CD4-positive, CD25-positive, alpha-beta regulatory T cell (primary cell): ENCODE measurements around the gene PSKH1. TPM values are rescaled to one million over a fixed set of nuclear protein-coding genes. Genes with fewer than 3 reads are reported as not detected.

Experiments used
- ATAC-seq, 2 donors: fragments of 150-1000 bp; cut with Tn5 transposase; one replicate each; pipeline ENCODE4 v1.10.0; 2021; ENCODE audit warnings: low read depth in 2 of 2, moderate number of reproducible peaks in 2 of 2, moderate library complexity in 1 of 2
- DNase-seq, 3 donors: peaks; one replicate each; pipeline versions ENCODE4 v3.0.0 to v3.0.0-alpha.2; 2012 to 2022; ENCODE audit warnings: mixed read lengths in 1 of 3
- H3K27ac ChIP-seq: one replicate; pipeline ENCODE4 v1.7.0; 2013; ENCODE audit warnings: mild to moderate bottlenecking, low read length; ENCODE audit not compliant: insufficient read depth, poor library complexity, severe bottlenecking
- H3K27me3 ChIP-seq: one replicate; pipeline ENCODE4 v1.7.0; 2013; ENCODE audit warnings: low read length; ENCODE audit not compliant: control insufficient read depth, insufficient read depth
- H3K36me3 ChIP-seq: one replicate; pipeline ENCODE4 v1.7.0; 2013; ENCODE audit warnings: mild to moderate bottlenecking, low read length, moderate library complexity; ENCODE audit not compliant: control insufficient read depth, insufficient read depth
- H3K4me1 ChIP-seq: 2 replicates; pipeline ENCODE4 v1.7.0; 2013; ENCODE audit warnings: mild to moderate bottlenecking, low read length; ENCODE audit not compliant: insufficient read depth, control insufficient read depth, poor library complexity, severe bottlenecking
- H3K4me3 ChIP-seq: one replicate; pipeline ENCODE4 v1.7.0; 2013; ENCODE audit warnings: low read depth, mild to moderate bottlenecking, low read length, moderate library complexity
- H3K9me3 ChIP-seq, 2 experiments: 1 replicate in 1 of 2; 2 replicates in 1 of 2; pipeline ENCODE4 v1.7.0; 2013; ENCODE audit warnings: low read length in 2 of 2, mild to moderate bottlenecking in 1 of 2, moderate library complexity in 1 of 2; ENCODE audit not compliant: control insufficient read depth in 2 of 2
- H3K27ac Mint-ChIP-seq, 3 donors: one replicate each; pipeline ENCODE4 v1.8.0; 2020 to 2022; ENCODE audit warnings: mild to moderate bottlenecking in 3 of 3, mixed read lengths in 3 of 3, moderate library complexity in 2 of 3
- H3K27me3 Mint-ChIP-seq: one replicate; pipeline ENCODE4 v1.8.0; 2022; ENCODE audit warnings: mild to moderate bottlenecking, mixed read lengths
- H3K36me3 Mint-ChIP-seq: one replicate; pipeline ENCODE4 v1.8.0; 2020; ENCODE audit warnings: mixed read lengths
- H3K4me1 Mint-ChIP-seq, 4 donors: one replicate each; pipeline ENCODE4 v1.8.0; 2020 to 2022; ENCODE audit warnings: mixed read lengths in 4 of 4, mild to moderate bottlenecking in 1 of 4
- H3K4me3 Mint-ChIP-seq, 4 donors: one replicate each; pipeline ENCODE4 v1.8.0; 2020 to 2022; ENCODE audit warnings: mild to moderate bottlenecking in 4 of 4, mixed read lengths in 4 of 4, moderate library complexity in 3 of 4
- H3K9me3 Mint-ChIP-seq, 7 donors: one replicate each; pipeline ENCODE4 v1.8.0; 2020 to 2022; ENCODE audit warnings: mixed read lengths in 7 of 7, mild to moderate bottlenecking in 3 of 7, moderate library complexity in 2 of 7
- polyA plus RNA-seq, 4 donors: library from polyadenylated mRNA; unstranded; fragments of 300-500 nt; fragmentation: Illumina TruSeq; gene quantifications; one replicate each; pipeline ENCODE4 v1.2.3, GENCODE V29; 2021
- total RNA-seq: library from RNA; stranded (reverse); gene quantifications from one replicate; pipeline ENCODE4 v1.2.3, GENCODE V29; 2022

Gene PSKH1
- total and polyA plus RNA-seq, 5 donors from 2014 or later = 14.3 to 25.3 (median 22.8) TPM

DNA sequence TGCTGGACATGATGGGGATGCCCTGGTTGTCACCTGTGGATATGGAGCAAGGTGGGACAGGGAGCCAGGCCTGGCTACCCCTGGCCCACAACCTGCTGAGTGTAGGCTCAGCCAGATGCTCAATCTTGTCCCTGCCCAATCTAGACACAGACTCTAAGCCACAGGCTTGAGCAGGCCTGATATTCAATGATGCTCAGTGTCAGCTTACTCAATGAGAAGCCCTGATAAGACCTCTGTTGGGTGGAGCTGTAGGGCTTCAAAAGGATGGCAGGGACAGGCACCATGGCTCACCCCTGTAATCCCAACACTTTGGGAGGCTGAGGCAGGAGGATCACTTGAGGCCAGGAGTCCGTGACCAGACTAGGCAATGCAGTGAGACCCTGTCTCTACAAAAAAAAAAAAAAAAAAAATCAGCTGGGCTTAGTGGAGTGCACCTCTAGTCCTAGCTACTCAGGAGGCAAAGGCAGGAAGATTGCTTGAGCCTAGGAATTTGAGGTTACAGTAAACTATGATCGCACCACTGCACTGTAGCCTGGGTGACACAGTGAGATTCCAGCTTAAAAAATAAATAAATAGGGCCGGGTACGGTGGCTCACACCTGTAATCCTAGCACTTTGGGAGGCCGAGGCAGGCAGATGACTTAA is 47.5 kb downstream of the PSKH1 start:
- no peaks in the 10 kb centered on the region for H3K9me3 ChIP-seq
- Mint-ChIP-seq H3K4me1 (peaks cover 0 to 42% (median 18%) of the 10 kb centered on the region in 4 donors), H3K9me3 (no peaks in the 10 kb centered on the region), H3K36me3 (peaks cover 6% of the 10 kb centered on the region), H3K27ac (peak overlapping the region; percentile 69 to 95 (median 93)), H3K27me3 (no peaks in the 10 kb centered on the region), H3K4me3 (peak overlapping the region; percentile 36 to 80 (median 54))
- H3K36me3 ChIP-seq = peaks cover under 1% of the 10 kb centered on the region
- H3K27ac ChIP-seq = peak overlapping the region; percentile 66
- H3K4me3 ChIP-seq = no peak overlapping the region
- no peaks in the 10 kb centered on the region for H3K27me3 ChIP-seq
- DNase-seq = no peak
- H3K4me1 ChIP-seq = peaks cover 27% of the 10 kb centered on the region
- ATAC-seq = no peak

- Mint-ChIP-seq H3K27me3 (no peaks in the 10 kb centered on the region), H3K4me3 (peak overlapping the region in 1 of 4 donors; percentile 38), H3K36me3 (peaks cover 3% of the 10 kb centered on the region), H3K27ac (peak overlapping the region in 2 of 3 donors; percentile 9 to 90), H3K9me3 (no peaks in the 10 kb centered on the region), H3K4me1 (peaks cover 0 to 40% (median 16%) of the 10 kb centered on the region in 4 donors)
- DNase-seq (no peak), ATAC-seq (no peak)
- Histone ChIP-seq H3K4me3 (no peak overlapping the region), H3K36me3 (peaks cover 6% of the 10 kb centered on the region), H3K27ac (no peak overlapping the region), H3K9me3 (no peaks in the 10 kb centered on the region), H3K4me1 (peaks cover 27% of the 10 kb centered on the region), H3K27me3 (no peaks in the 10 kb centered on the region)
Observed at GRCh38 chr16:67941469-67942199, 48.6 kb downstream of the PSKH1 start.

GRCh38 chr16:67942200-67942509 is 49.1 kb downstream of the PSKH1 start:
- Histone ChIP-seq H3K27ac (no peak overlapping the region), H3K4me3 (no peak overlapping the region), H3K36me3 (peaks cover 6% of the 10 kb centered on the region), H3K9me3 (no peaks in the 10 kb centered on the region), H3K27me3 (no peaks in the 10 kb centered on the region), H3K4me1 (peaks cover 22% of the 10 kb centered on the region)
- Mint-ChIP-seq H3K4me3 (peak overlapping the region in 1 of 4 donors; percentile 38), H3K9me3 (no peaks in the 10 kb centered on the region), H3K36me3 (peaks cover 3% of the 10 kb centered on the region), H3K4me1 (peaks cover 0 to 35% (median 12%) of the 10 kb centered on the region in 4 donors), H3K27ac (peak overlapping the region in 1 of 3 donors; percentile 90), H3K27me3 (no peaks in the 10 kb centered on the region)
- ATAC-seq (peak; percentile 36 to 43), DNase-seq (peak in 2 of 3 donors; percentile 26 to 50)

DNA sequence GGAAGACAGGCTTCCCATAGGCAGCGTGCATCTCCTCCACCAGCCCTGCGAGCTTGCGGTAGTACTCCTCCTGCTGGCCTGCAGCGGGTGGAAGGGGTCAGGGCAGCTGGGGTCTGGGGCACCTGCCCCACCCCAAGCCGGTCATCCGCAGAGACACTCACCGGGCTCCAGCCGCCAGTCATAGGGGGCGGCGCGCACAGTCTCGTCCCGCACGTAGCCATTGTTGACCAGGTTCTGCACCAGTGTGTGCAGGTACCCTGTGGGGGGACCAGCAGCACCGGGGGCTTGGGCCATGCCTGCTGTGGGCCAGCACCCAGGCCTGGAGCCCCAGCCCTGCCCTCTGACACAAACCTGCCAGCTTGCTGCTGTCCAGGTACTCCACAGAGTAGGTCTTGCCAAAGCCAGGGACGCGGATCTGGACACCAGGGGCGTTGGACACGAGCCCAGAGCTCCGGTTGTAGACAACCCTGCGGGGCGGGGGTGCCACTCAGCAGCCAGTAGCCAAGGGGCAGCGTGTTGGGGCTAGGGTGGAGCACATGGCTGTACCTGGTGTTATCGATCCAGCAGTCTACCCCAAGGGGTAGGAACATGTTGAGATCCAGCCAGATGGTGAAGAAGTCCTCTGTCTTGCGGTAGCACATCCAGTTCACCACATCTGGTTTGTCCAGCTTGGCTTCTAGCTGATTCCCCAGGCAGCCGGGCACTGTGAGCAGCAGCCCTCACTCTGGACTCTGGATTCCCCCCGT is 49.6 kb downstream of the PSKH1 start:
- Histone ChIP-seq H3K27me3 (no peaks in the 10 kb centered on the region), H3K36me3 (peaks cover 6% of the 10 kb centered on the region), H3K9me3 (no peaks in the 10 kb centered on the region), H3K27ac (no peak overlapping the region), H3K4me3 (no peak overlapping the region), H3K4me1 (peaks cover 17% of the 10 kb centered on the region)
- ATAC-seq (no peak), DNase-seq (no peak)
- Mint-ChIP-seq H3K36me3 (peaks cover 3% of the 10 kb centered on the region), H3K9me3 (no peaks in the 10 kb centered on the region), H3K4me1 (peaks cover 0 to 31% (median 10%) of the 10 kb centered on the region in 4 donors), H3K27me3 (no peaks in the 10 kb centered on the region), H3K4me3 (no peak overlapping the region), H3K27ac (no peak overlapping the region)

GRCh38 chr16:67943256-67943618 is 50.2 kb downstream of the PSKH1 start:
- Histone ChIP-seq H3K9me3 (no peaks in the 10 kb centered on the region), H3K27me3 (no peaks in the 10 kb centered on the region), H3K4me1 (peaks cover 14% of the 10 kb centered on the region), H3K4me3 (no peak overlapping the region), H3K27ac (no peak overlapping the region), H3K36me3 (peaks cover 6% of the 10 kb centered on the region)
- Mint-ChIP-seq H3K4me3 (no peak overlapping the region), H3K36me3 (peaks cover 3% of the 10 kb centered on the region), H3K27ac (no peak overlapping the region), H3K27me3 (no peaks in the 10 kb centered on the region), H3K9me3 (no peaks in the 10 kb centered on the region), H3K4me1 (peaks cover 0 to 31% (median 10%) of the 10 kb centered on the region in 4 donors)
- DNase-seq (no peak), ATAC-seq (no peak)

GRCh38 chr16:67943619-67944504 is 50.8 kb downstream of the PSKH1 start, which contains the start of gene LCAT:
TSS of gene LCAT (minus strand) at chr16:67944120. CDS start at chr16:67944101, 19 bp downstream.
- Mint-ChIP-seq H3K4me3 (no peak within 1 kb of the TSS), H3K27ac (no peak within 1 kb of the TSS), H3K4me1 (peaks cover 0 to 30% (median 10%) of the 10 kb centered on the region in 4 donors), H3K36me3 (peaks cover 3% of the 10 kb centered on the region), H3K27me3 (no peaks in the 10 kb centered on the region), H3K9me3 (no peaks in the 10 kb centered on the region)
- peaks cover 14% of the 10 kb centered on the region for H3K4me1 ChIP-seq
- no peaks in the 10 kb centered on the region for H3K27me3 ChIP-seq
- H3K36me3 ChIP-seq = peaks cover 6% of the 10 kb centered on the region
- no peak for ATAC-seq
- no peak within 1 kb of the TSS for H3K4me3 ChIP-seq
- no peak within 1 kb of the TSS for H3K27ac ChIP-seq
- H3K9me3 ChIP-seq = no peaks in the 10 kb centered on the region
- no peak for DNase-seq
